WTC11 (cell line): Measurements from ENCODE around the gene CASKIN2.
"Not testable (repeated sequence)": the region's sequence is repeated elsewhere in the genome, so short reads cannot be mapped to it uniquely, and the experiment has no call there.

Experiments used
- FOXJ3 ChIP-seq: sonication (generic); formaldehyde crosslinking; IDR thresholded peaks from 2 replicates; pipeline ENCODE4 v1.9.0; 2021; ENCODE audit warnings: missing genetic modification reagents, mild to moderate bottlenecking, borderline replicate concordance
- KAT7 ChIP-seq: sonication (generic); formaldehyde crosslinking; IDR thresholded peaks from 2 replicates; pipeline ENCODE4 v1.8.1; 2023; ENCODE audit warnings: missing genetic modification reagents, mild to moderate bottlenecking, borderline replicate concordance
- NFE2L1 ChIP-seq: sonication (generic); formaldehyde crosslinking; IDR thresholded peaks from 2 replicates; pipeline ENCODE4 v1.8.1; 2023; ENCODE audit warnings: missing genetic modification reagents
- NR2C2 ChIP-seq: sonication (generic); formaldehyde crosslinking; IDR thresholded peaks from 2 replicates; pipeline ENCODE4 v1.8.0; 2022; ENCODE audit warnings: mild to moderate bottlenecking, missing genetic modification reagents
- NR3C1 ChIP-seq: sonication (generic); formaldehyde crosslinking; conservative IDR thresholded peaks from 2 replicates; pipeline ENCODE4 v1.8.1; 2023; ENCODE audit warnings: low read depth, mild to moderate bottlenecking, missing genetic modification reagents
- RORB ChIP-seq: fragments of 250-450 bp; sonication (Bioruptor Pico); IDR thresholded peaks from 2 replicates; pipeline ENCODE4 v1.9.0; 2021; ENCODE audit warnings: mild to moderate bottlenecking
- TF ChIP-seq, protein P1 (sequence below): fragments of 200-600 bp; IDR thresholded peaks from 2 replicates; pipeline ENCODE4 v1.8.0; 2022; ENCODE audit warnings: antibody characterized with exemption
- TF ChIP-seq, protein P2 (sequence below): sonication (generic); formaldehyde crosslinking; IDR thresholded peaks from 2 replicates; pipeline ENCODE4 v1.8.0; 2022; ENCODE audit warnings: mild to moderate bottlenecking, missing genetic modification reagents
- TF ChIP-seq, protein P3 (sequence below): sonication (generic); formaldehyde crosslinking; IDR thresholded peaks from 2 replicates; pipeline ENCODE4 v1.8.0; 2022; ENCODE audit warnings: mild to moderate bottlenecking, missing genetic modification reagents

DNA sequence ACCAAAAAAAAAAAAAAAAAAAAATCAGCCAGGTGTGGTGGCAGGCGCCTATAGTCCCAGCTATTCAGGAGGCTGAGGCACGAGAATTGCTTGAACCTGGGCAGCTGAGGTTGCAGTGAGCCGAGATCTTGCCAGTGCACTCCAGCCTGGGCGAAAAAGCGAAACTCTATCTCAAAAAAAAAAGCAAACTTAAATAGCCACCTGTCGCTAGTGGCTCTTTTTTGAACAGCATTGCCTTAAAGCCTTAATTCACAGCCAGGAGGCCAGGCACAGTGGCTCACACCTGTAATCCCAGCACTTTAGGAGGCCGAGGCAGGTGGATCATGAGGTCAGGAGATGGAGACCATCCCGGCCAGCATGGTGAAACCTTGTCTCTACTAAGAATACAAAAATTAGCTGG lies 5.1 kb upstream of the CASKIN2 start:
- TF ChIP-seq, protein P1, sequence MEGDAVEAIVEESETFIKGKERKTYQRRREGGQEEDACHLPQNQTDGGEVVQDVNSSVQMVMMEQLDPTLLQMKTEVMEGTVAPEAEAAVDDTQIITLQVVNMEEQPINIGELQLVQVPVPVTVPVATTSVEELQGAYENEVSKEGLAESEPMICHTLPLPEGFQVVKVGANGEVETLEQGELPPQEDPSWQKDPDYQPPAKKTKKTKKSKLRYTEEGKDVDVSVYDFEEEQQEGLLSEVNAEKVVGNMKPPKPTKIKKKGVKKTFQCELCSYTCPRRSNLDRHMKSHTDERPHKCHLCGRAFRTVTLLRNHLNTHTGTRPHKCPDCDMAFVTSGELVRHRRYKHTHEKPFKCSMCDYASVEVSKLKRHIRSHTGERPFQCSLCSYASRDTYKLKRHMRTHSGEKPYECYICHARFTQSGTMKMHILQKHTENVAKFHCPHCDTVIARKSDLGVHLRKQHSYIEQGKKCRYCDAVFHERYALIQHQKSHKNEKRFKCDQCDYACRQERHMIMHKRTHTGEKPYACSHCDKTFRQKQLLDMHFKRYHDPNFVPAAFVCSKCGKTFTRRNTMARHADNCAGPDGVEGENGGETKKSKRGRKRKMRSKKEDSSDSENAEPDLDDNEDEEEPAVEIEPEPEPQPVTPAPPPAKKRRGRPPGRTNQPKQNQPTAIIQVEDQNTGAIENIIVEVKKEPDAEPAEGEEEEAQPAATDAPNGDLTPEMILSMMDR, result not testable (repeated sequence)
- TF ChIP-seq NR2C2, NR3C1, NFE2L1, FOXJ3, RORB, KAT7 (CRISPR knock-in tag): not testable (repeated sequence)
- TF ChIP-seq, protein P2, sequence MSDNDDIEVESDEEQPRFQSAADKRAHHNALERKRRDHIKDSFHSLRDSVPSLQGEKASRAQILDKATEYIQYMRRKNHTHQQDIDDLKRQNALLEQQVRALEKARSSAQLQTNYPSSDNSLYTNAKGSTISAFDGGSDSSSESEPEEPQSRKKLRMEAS, result not testable (repeated sequence)
- TF ChIP-seq, protein P3, sequence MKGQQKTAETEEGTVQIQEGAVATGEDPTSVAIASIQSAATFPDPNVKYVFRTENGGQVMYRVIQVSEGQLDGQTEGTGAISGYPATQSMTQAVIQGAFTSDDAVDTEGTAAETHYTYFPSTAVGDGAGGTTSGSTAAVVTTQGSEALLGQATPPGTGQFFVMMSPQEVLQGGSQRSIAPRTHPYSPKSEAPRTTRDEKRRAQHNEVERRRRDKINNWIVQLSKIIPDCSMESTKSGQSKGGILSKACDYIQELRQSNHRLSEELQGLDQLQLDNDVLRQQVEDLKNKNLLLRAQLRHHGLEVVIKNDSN (CRISPR knock-in tag), result not testable (repeated sequence)
